Upper lobe of left lung (tissue), 4 donors: ENCODE measurements around the gene PRDM2.

Experiments
- CTCF ChIP-seq, 6 experiments: fragments of 450-650 bp in 4 of 6; fragments of 200-600 bp in 2 of 6; sonication (generic) in 2 of 6; IDR thresholded peaks; one replicate each; pipeline ENCODE4 v1.5.1; 2016 to 2019; ENCODE audit warnings: antibody characterized with exemption in 6 of 6
- POLR2A ChIP-seq, 4 donors: fragments of 450-650 bp; IDR thresholded peaks; one replicate each; pipeline ENCODE4 v1.5.1; 2016 to 2017; ENCODE audit warnings: antibody characterized with exemption in 4 of 4, mild to moderate bottlenecking in 2 of 4
- POLR2AphosphoS5 ChIP-seq, 2 donors: sonication (generic); formaldehyde crosslinking; IDR thresholded peaks; one replicate each; pipeline ENCODE4 v1.5.1; 2017; ENCODE audit warnings: antibody characterized with exemption in 2 of 2

GRCh38 chr1:13780780-13781179, 80.8 kb downstream of the PRDM2 start:
- no peak for TF ChIP-seq POLR2AphosphoS5 (IDR thresholded peaks at IDR 0.05)
- TF ChIP-seq POLR2A (IDR thresholded peaks at IDR 0.05) = no peak
- TF ChIP-seq CTCF (IDR thresholded peaks at IDR 0.05) = no peak
